Neural cell (in vitro differentiated cells): ENCODE measurements around the gene ADGRE2. TPM values are rescaled to one million over a fixed set of nuclear protein-coding genes. Genes with fewer than 3 reads are reported as not detected.
A peak's percentile ranks its signal among the peaks of the same experiment; 100 is the strongest.
"Not testable (repeated sequence)": the region's sequence is repeated elsewhere in the genome, so short reads cannot be mapped to it uniquely, and the experiment has no call there.

ENCODE experiments used
- H2AFZ ChIP-seq: fragments of 200-600, 300-800 bp; sonication (generic), shearing (Covaris generic); 2 replicates; pipeline ENCODE4 v1.6.0; 2014; ENCODE audit warnings: low read depth, mild to moderate bottlenecking, antibody characterized with exemption, low read length, moderate library complexity
- H3F3A ChIP-seq: fragments of 200-600 bp; shearing (Covaris generic); 2 replicates; pipeline ENCODE4 v1.6.1; 2016; ENCODE audit warnings: mild to moderate bottlenecking, moderate library complexity, mixed read lengths, antibody characterized with exemption, low read length; ENCODE audit not compliant: insufficient read depth, poor library complexity, severe bottlenecking
- H3K27ac ChIP-seq: fragments of 200-600, 300-800 bp; sonication (generic), shearing (Covaris generic); 2 replicates; pipeline ENCODE4 v1.5.1; 2014; ENCODE audit warnings: mild to moderate bottlenecking, low read length, moderate library complexity
- H3K27me3 ChIP-seq: fragments of 300-800, 200-600 bp; sonication (generic), shearing (Covaris generic); 2 replicates; pipeline ENCODE4 v1.6.0; 2014; ENCODE audit warnings: mild to moderate bottlenecking, low read depth, low read length, moderate library complexity; ENCODE audit not compliant: insufficient read depth
- H3K36me3 ChIP-seq: fragments of 300-800, 200-600 bp; sonication (generic), shearing (Covaris generic); 2 replicates; pipeline ENCODE4 v1.5.1; 2014; ENCODE audit warnings: mild to moderate bottlenecking, antibody characterized with exemption, low read length, moderate library complexity; ENCODE audit not compliant: insufficient read depth
- H3K4me2 ChIP-seq: fragments of 300-800, 200-600 bp; sonication (generic), shearing (Covaris generic); 2 replicates; pipeline ENCODE4 v1.6.0; 2014; ENCODE audit warnings: mild to moderate bottlenecking, low read length
- H3K4me3 ChIP-seq: fragments of 300-800, 200-600 bp; sonication (generic), shearing (Covaris generic); 2 replicates; pipeline ENCODE4 v1.5.1; 2014; ENCODE audit warnings: mild to moderate bottlenecking, low read length, moderate library complexity
- H3K79me2 ChIP-seq: fragments of 200-600 bp; shearing (Covaris generic); replicated peaks from 2 replicates; pipeline ENCODE4 v1.6.0; 2014; ENCODE audit warnings: mild to moderate bottlenecking, low read length, moderate library complexity; ENCODE audit not compliant: insufficient read depth
- H3K9ac ChIP-seq: fragments of 300-800, 200-600 bp; sonication (generic), shearing (Covaris generic); 2 replicates; pipeline ENCODE4 v1.6.1; 2016; ENCODE audit warnings: mild to moderate bottlenecking, low read length, mixed read lengths
- H3K9me2 ChIP-seq: fragments of 200-600 bp; shearing (Covaris generic); 2 replicates; pipeline ENCODE4 v1.6.1; 2016; ENCODE audit warnings: mild to moderate bottlenecking, low read length, mixed read lengths; ENCODE audit not compliant: insufficient read depth
- H3K9me3 ChIP-seq: fragments of 200-600, 300-800 bp; sonication (generic), shearing (Covaris generic); 2 replicates; pipeline ENCODE4 v1.6.1; 2016; ENCODE audit warnings: mild to moderate bottlenecking, mixed run types, low read length, moderate library complexity, mixed read lengths
- H4K20me1 ChIP-seq: fragments of 200-600 bp; shearing (Covaris generic); 2 replicates; pipeline ENCODE4 v1.6.1; 2016; ENCODE audit warnings: mild to moderate bottlenecking, mixed run types; ENCODE audit not compliant: insufficient read depth
- EZH2 ChIP-seq: fragments of 200-600, 300-800 bp; shearing (Covaris generic), sonication (generic); IDR thresholded peaks from 2 replicates; pipeline ENCODE4 v1.6.1; 2014; ENCODE audit warnings: antibody characterized with exemption, low read length, borderline replicate concordance, mild to moderate bottlenecking; ENCODE audit not compliant: insufficient read depth, poor library complexity, severe bottlenecking
- polyA plus RNA-seq: library from polyadenylated mRNA; depleted of rRNA; stranded (reverse); fragments of >200 nt; gene quantifications from 2 replicates; pipeline ENCODE4 v1.2.3, GENCODE V29; 2014
- TF ChIP-seq, protein P1 (sequence below): fragments of 450-650 bp; IDR thresholded peaks from 2 replicates; pipeline ENCODE4 v1.5.1; 2014; ENCODE audit warnings: antibody characterized with exemption, mild to moderate bottlenecking, moderate library complexity; ENCODE audit not compliant: poor library complexity, severe bottlenecking

Gene ADGRE2
- polyA plus RNA-seq, 1 donor from 2014 or later: not detected

GRCh38 chr19:14786421-14786851 lies 8.1 kb upstream of the ADGRE2 start:
- no peak for TF ChIP-seq EZH2
- TF ChIP-seq, protein P1, sequence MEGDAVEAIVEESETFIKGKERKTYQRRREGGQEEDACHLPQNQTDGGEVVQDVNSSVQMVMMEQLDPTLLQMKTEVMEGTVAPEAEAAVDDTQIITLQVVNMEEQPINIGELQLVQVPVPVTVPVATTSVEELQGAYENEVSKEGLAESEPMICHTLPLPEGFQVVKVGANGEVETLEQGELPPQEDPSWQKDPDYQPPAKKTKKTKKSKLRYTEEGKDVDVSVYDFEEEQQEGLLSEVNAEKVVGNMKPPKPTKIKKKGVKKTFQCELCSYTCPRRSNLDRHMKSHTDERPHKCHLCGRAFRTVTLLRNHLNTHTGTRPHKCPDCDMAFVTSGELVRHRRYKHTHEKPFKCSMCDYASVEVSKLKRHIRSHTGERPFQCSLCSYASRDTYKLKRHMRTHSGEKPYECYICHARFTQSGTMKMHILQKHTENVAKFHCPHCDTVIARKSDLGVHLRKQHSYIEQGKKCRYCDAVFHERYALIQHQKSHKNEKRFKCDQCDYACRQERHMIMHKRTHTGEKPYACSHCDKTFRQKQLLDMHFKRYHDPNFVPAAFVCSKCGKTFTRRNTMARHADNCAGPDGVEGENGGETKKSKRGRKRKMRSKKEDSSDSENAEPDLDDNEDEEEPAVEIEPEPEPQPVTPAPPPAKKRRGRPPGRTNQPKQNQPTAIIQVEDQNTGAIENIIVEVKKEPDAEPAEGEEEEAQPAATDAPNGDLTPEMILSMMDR: peak; percentile 23
- Histone ChIP-seq H3K9ac (no peak overlapping the region), H2AFZ (no peak overlapping the region), H3K4me3 (no peak overlapping the region), H3K27me3 (no peaks in the 10 kb centered on the region), H3K9me3 (no peaks in the 10 kb centered on the region), H3K36me3 (no peaks in the 10 kb centered on the region), H3F3A (no peaks in the 10 kb centered on the region), H4K20me1 (no peaks in the 10 kb centered on the region), H3K9me2 (no peaks in the 10 kb centered on the region), H3K79me2 (no peaks in the 10 kb centered on the region), H3K27ac (no peak overlapping the region), H3K4me2 (no peak overlapping the region)

GRCh38 chr19:14785102-14785793 lies 6.9 kb upstream of the ADGRE2 start:
- H3K9ac ChIP-seq, H2AFZ ChIP-seq: not testable (repeated sequence)

DNA sequence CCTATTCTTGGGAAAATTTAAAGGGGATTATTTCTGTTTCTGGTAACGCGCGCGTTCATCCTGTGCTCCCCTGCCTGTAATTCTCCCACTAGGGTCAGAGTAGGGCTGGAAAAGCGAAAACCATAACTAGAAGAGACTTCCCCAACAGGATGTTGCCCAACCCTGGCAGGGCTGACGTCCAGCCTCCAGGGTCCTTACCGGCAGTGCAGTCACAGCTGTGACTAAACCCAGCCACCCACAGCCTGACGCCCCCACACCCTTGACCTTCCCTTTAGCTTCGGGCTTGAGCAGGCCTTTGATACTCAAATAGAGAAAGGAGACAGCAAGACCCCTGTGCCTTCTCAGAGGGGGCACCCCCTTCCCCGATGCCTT lies 6.4 kb upstream of the ADGRE2 start:
- not testable (repeated sequence) for H3K9me2 ChIP-seq, H4K20me1 ChIP-seq, H3K9ac ChIP-seq, H3K79me2 ChIP-seq, H3K4me2 ChIP-seq, H3K27me3 ChIP-seq, H3K9me3 ChIP-seq, H3K36me3 ChIP-seq, H3K4me3 ChIP-seq, H3F3A ChIP-seq, H3K27ac ChIP-seq, H2AFZ ChIP-seq

More at GRCh38 chr19:14785102-14785793, 6.9 kb upstream of the ADGRE2 start:
- not testable (repeated sequence) for H3F3A ChIP-seq, H3K9me2 ChIP-seq, H3K4me3 ChIP-seq, H3K27me3 ChIP-seq, H3K27ac ChIP-seq, H4K20me1 ChIP-seq, H3K36me3 ChIP-seq, H3K4me2 ChIP-seq, H3K9me3 ChIP-seq, H3K79me2 ChIP-seq

DNA sequence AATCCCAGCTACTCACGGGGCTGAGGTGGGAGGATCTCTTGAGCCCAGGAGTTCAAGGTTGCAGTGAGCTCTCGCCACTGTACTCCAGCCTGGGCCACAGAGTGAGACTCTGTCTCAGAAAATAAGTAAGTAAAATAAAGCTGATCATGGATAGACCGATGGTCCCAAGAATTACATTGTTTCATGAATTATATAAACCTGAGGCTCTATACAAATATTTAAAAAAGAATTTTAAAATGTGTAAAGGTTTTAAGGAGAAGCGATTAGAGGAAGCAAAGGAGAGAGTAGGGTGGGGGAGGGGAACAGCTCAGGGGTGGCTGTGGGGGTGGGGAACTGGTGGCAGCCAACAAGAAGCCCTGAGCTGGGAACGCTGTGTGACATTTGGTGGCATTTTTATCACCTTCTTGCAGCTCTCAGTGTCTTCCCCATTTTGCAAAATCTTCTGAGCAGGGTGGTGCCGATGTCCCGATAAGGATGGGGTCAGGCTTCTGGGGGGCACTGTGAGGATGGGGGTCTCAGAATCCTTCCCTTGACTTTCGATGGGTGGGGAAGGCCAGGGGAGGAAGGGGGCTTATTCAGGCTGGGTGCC lies 5.1 kb upstream of the ADGRE2 start:
- not testable (repeated sequence) for H2AFZ ChIP-seq, H3K4me3 ChIP-seq, H3K27ac ChIP-seq, H3K9me2 ChIP-seq, H3K27me3 ChIP-seq, H3K9me3 ChIP-seq, H3F3A ChIP-seq, H4K20me1 ChIP-seq, H3K9ac ChIP-seq, H3K79me2 ChIP-seq, H3K36me3 ChIP-seq, H3K4me2 ChIP-seq
